NCI-H82 treated with DMSO at 0.1 percent for 48 hours (cell line): ENCODE measurements around the gene PLXNB1.
"Not testable (repeated sequence)": the region's sequence is repeated elsewhere in the genome, so short reads cannot be mapped to it uniquely, and the experiment has no call there.

ENCODE experiments used
- DNase-seq: peaks from one replicate; lab custom pipeline; 2025; ENCODE audit not compliant: unreplicated experiment; lab: John Stamatoyannopoulos, UW

The PLXNB1 gene

GRCh38 chr3:48464713-48465221, 34.9 kb upstream of the PLXNB1 start:
- DNase-seq: no peak

- no peak for DNase-seq
Observed at GRCh38 chr3:48463703-48464102, 33.8 kb upstream of the PLXNB1 start.

GRCh38 chr3:48461767-48462166, 31.9 kb upstream of the PLXNB1 start:
- DNase-seq: not testable (repeated sequence)

- DNase-seq: no peak
Observed at GRCh38 chr3:48460517-48460902, 30.6 kb upstream of the PLXNB1 start.

GRCh38 chr3:48459773-48460516, 30.1 kb upstream of the PLXNB1 start:
- no peak for DNase-seq

GRCh38 chr3:48459331-48459730, 29.4 kb upstream of the PLXNB1 start:
- DNase-seq: no peak

GRCh38 chr3:48456456-48456855, 26.6 kb upstream of the PLXNB1 start:
- DNase-seq: no peak

GRCh38 chr3:48451270-48451669, 21.4 kb upstream of the PLXNB1 start:
- no peak for DNase-seq

- peak; percentile 55 for DNase-seq
Observed at GRCh38 chr3:48446425-48447193, 16.7 kb upstream of the PLXNB1 start, which contains the start of gene ATRIP. TSS of gene ATRIP (plus strand) at chr3:48446737. CDS start at chr3:48446846, 109 bp downstream.

GRCh38 chr3:48446043-48446424, 16.1 kb upstream of the PLXNB1 start:
- no peak for DNase-seq

GRCh38 chr3:48445277-48445882, 15.5 kb upstream of the PLXNB1 start:
- DNase-seq: no peak

- DNase-seq: peak; percentile 79
Observed at GRCh38 chr3:48441940-48442339, 12.1 kb upstream of the PLXNB1 start.

GRCh38 chr3:48440590-48440958, 10.7 kb upstream of the PLXNB1 start:
- no peak for DNase-seq

GRCh38 chr3:48439820-48440589, 10.1 kb upstream of the PLXNB1 start, which contains the start of the genes CCDC51 and TMA7:
TSS of gene CCDC51 (minus strand) at chr3:48440119. CDS start at chr3:48435128, 4,991 bp downstream.
TSS of gene TMA7 (plus strand) at chr3:48440257. CDS start at chr3:48440297, 40 bp downstream.
- DNase-seq: peak; percentile 89

GRCh38 chr3:48437812-48438211, 7.9 kb upstream of the PLXNB1 start:
- no peak for DNase-seq

GRCh38 chr3:48436855-48437254, 7.0 kb upstream of the PLXNB1 start:
- DNase-seq: no peak

GRCh38 chr3:48436477-48436787, 6.5 kb upstream of the PLXNB1 start:
- DNase-seq: no peak

- DNase-seq: peak; percentile 74
Observed at GRCh38 chr3:48435774-48436476, 6.0 kb upstream of the PLXNB1 start.

- DNase-seq: no peak
Observed at GRCh38 chr3:48435223-48435595, 5.3 kb upstream of the PLXNB1 start.

- DNase-seq: no peak
Observed at GRCh38 chr3:48434591-48435222, 4.8 kb upstream of the PLXNB1 start.
